GM18508 (cell line): ENCODE results near the gene GSTT2.
"Not testable (repeated sequence)": the region's sequence is repeated elsewhere in the genome, so short reads cannot be mapped to it uniquely, and the experiment has no call there.

ENCODE experiments used
- ATAC-seq: cut with Tn5 transposase; IDR thresholded peaks from one replicate; pipeline ENCODE4 v1.9.1; 2021; ENCODE audit warnings: moderate number of reproducible peaks; ENCODE audit not compliant: insufficient read depth, unreplicated experiment

GSTT2 gene

DNA sequence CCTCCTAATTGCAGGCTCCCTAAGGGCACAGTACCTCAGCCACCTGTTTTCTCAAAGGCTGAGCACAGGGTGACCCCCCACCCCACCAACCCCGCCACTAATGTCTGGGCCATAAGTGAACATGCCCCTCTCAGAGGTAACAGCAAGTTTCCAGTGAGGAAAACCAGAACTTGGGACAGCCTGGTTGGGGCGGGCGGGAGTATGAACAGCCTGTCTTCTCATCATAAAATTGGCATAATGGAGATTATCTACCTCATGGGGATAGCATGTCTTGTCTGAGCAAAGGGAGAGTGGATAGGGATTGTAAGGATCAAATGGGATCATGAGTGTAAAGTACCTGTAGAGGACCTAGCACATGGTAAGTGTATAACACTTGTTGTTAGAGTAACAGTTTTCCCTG is 8.0 kb upstream of the GSTT2 start:
- not testable (repeated sequence) for ATAC-seq

DNA sequence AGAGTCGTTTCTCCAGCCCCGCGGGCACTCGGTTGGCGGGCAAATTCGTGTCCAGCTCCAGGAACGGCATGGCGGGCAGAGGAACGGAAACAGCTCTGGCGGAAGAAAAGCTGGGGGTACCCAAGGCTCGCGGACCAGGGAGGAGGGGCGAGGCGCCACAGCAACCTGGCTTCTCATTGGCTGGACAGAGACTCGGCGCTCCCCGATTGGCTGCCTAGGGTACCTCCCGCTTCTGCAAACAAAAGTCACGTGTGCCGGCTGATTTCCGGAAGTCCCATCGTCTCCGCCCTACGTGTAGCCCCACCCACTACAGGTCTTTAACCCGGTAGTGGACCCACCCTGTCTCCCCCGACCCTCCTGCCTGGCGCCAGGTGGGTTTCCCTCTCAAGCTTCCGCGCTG is 5.6 kb upstream of the GSTT2 start, which contains the start of gene DDT:
TSS of gene DDT (minus strand) at position 97 of the 400 bp plus-strand sequence. CDS start at position 70, 27 bp downstream.
- peak; percentile 53 for ATAC-seq

DNA sequence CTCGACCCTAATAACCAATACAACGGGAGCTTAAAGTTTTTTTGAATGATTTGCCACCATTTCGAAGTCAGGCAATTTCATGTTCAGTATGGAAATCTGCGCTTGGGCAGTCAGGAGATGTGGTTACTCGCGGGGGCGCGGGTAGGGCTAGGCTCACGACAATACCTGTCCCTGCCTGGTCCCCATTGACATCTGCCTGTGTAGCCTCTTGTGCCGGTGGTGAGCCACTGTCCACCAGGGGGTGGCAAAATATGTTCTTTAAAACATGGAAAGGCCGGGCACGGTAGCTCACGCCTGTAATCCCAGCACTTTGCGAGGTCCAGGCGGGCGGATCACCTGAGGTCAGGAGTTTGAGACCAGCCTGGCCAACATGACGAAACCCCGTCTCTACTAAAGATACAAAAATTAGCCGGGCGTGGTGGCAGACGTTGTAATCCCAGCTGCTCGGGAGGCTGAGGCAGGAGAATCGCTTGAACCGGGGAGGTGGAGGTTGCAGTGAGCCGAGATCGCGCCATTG is 5.0 kb upstream of the GSTT2 start:
- ATAC-seq = not testable (repeated sequence)

DNA sequence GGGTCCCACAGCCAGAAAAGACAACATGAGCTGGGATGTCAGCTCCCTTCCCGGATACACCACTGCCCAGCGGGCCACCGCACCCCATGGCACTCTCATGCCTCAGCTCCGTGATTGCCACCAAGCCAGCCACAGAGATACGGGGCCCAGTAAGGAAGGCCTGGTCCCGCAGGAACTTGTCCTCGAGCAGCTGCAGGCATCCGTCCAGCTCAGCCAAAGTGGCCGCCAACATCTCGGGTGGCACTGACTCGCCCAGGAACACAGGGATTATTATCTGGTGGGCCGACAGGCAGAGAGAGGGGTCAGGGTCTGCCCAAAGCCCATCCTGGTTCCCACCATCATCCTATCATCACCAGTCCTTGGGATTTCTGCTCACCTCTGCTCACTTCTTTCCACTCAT is 2.6 kb upstream of the GSTT2 start:
- ATAC-seq = not testable (repeated sequence)

- ATAC-seq = not testable (repeated sequence)
These were observed 633 bp downstream of the GSTT2 start for GRCh38 chr22:23980567-23980966.

- ATAC-seq = no peak
These were observed 4.5 kb downstream of the GSTT2 start for GRCh38 chr22:23984430-23984829.

- not testable (repeated sequence) for ATAC-seq
These were observed 6.2 kb downstream of the GSTT2 start for GRCh38 chr22:23986089-23986488.

DNA sequence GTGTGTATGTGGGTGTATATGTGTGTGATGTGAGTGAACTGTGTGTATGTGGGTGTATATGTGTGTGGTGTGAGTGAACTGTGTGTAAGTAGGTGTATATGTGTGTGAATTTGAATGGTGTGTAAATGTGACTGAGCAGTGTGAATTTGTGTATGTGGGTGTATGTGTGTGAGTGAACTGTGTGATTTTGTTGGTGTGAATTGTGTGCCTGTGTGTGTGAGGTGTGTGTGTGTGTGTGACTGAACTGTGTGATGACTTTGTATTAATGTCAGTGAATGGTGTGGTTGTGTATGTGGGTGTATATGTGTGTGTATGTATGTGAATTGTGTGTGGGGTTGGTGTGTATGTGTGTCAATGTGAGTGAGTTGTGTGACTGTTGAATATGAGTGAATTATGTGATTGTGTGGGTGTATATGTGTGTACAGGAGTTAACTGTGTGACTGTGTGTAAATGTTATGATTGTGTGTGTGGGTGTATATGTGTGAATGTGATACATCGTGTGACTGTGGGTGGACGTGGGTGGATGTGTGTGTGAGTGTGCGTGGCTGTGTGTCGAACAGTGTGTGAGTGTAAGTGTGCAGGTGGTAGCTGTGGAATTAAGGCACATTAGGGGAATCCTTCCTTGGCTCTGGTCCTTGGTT is 6.7 kb downstream of the GSTT2 start:
- ATAC-seq = not testable (repeated sequence)

DNA sequence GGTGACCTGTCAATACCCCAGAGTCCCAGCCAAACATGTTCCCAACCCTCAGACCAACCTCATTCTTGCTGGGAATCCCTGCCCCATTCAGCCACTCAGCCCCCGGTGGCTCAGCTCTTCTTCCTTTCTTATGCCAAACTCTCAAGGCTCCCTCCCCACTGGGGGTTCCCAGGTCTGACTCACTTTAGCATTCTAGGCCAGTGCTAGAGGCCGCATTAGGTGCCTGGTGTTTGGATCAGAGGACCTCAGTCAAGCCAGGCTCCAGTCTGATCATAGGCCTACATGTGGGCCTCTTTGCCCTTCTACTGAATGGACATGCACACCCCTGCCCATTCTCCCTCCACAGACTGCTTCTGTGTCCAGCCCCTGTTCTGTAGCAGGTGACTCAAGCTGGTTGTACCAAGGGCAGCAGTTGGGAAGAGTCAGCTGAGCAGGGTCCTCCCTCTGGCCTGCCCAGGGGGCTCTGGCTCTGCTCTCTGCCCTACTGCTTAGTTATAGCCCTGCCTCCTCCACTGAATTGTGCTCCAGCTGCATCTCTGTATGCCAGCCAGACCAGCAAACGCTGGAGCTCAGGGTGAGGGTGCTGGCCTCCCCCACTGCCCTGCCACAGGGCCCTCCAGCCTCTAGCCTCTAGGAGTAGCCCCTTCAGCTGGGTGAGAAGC is 9.8 kb downstream of the GSTT2 start:
- not testable (repeated sequence) for ATAC-seq

DNA sequence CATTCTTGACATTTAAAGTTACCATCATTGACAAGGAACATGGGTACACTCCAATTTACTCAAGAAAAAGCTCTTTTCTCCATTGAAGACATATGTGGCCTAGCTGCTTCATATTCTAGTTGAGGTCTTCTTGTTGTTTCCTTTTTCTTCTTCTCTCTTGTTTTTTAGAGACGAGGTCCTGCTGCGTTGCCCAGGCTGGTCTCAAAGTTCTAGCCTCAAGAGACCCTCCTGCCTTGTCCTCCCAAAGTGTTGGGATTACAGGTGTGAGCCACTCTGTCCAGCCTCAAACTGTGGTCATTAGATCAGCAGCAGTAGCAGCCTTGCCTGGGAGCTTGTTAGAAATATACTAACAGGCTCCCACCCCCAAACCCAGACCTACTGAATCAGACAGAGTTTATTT is 13.1 kb downstream of the GSTT2 start:
- not testable (repeated sequence) for ATAC-seq

GRCh38 chr22:23993581-23994177 is 13.7 kb downstream of the GSTT2 start:
- ATAC-seq = not testable (repeated sequence)

GRCh38 chr22:23997092-23997491 is 17.2 kb downstream of the GSTT2 start:
- ATAC-seq = no peak

DNA sequence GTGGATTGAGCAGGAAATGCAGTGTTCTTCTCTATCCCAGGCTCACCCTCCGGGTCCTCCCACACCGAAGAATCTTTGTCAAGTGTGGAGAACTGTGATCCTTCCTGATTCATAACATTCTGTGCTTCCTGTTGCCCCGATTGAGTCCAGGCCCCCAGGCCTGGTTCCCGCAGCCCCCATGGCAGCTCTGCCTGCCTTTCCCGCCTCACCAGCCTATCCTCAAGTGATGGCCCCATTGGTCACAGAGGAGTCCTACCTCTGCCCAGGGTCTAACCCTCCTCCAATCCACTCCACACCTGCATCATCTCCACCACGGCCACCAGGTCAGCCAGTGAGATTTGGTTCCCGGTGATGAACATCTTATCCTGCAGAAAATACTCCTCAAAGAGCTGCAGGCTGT is 19.8 kb downstream of the GSTT2 start:
- ATAC-seq = not testable (repeated sequence)

GRCh38 chr22:24001314-24001713 is 21.4 kb downstream of the GSTT2 start:
- no peak for ATAC-seq

DNA sequence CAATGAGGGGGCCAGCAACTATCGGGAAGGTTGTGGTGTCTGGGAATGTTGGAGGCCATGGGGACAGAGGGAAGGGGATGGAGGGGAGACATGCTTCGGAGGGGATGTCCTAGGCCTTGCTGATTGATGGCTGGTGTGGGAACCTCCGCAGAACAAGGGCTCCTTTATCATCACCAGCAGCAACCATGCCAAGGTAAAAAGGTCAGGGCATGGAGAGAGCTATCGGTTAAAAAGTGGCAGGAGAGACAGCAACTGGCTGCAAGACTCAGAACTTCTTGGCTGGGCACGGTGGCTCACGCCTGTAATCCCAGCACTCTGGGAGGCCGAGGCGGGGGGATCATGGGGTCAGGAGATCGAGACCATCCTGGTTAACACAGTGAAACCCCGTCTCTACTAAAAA is 22.3 kb downstream of the GSTT2 start:
- no peak for ATAC-seq

DNA sequence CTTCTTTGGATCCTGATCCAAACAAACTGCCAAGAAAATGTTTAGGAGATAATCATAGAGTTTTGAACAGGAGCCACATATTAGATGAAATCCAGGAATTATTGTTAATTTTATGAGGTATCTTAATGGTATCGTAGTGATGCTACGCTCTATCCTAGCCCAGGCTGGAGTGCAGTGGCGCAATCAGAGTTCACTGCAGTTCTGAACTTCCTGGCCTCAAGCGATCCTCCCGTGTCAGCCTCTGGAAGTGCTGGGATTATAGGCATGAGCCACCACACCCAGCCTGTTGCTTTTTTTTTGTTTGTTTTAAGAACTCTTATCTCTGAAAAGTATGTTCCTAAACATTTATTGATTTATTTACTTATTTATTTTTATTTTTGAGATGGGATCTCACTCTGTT is 22.9 kb downstream of the GSTT2 start:
- no peak for ATAC-seq

DNA sequence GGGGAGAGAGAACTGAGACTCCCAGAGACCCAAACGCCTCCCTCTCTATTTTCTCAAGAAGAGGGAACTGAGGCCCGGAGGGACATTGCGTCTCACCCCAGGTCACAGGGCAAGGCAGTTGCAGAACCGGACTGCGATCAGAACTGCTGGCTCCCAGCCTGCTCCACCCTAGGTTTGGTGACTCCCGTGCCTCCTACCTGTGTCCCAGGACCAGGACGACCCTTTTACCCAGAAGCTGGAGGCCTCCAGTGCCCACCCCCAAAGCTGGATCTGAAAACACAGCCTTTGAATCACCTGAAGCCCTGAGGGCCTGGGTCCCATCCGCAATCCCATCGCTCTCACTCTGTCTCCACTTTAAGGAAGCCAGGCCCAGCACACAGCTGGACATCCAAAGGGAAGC is 24.0 kb downstream of the GSTT2 start:
- no peak for ATAC-seq

DNA sequence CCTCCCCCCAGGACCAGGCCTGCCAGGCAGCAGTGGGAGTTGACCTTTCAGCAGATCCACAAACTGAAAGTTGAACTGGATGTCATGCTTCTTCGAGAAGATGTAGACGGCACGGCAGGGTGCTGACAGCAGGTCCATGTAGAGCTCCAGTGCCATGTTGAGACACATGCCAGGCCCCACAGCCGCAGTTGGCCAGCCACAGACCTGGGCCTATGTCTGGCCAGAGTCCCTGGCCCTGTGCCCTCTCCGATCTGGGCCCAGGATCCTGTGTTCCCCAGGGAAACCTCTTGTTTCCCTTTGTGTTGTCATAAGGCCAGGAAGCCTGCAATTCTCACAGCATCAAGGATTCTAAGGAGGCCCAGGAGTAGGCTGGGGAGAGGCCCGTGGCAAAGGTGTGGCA is 25.3 kb downstream of the GSTT2 start, which contains the start of gene GSTT4:
TSS of gene GSTT4 (minus strand) at position 253 of the 400 bp plus-strand sequence. CDS start at position 156, 97 bp downstream.
- no peak for ATAC-seq

- ATAC-seq = no peak
These were observed 26.4 kb downstream of the GSTT2 start for GRCh38 chr22:24006207-24006913.

DNA sequence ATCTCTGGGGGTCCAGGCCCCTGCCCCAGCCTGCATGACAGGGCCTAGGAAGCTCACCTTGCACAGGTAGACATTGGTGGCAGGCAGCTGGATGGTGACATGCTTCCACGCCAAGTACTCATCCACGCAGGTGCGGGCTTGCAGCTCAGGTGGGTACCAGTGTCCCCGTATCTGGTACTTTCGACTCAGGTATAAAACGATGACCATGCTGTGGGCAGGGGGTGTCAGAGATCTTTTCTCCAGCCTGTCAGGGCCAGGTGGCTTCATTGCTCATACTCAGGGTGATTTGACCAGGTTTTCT is 26.9 kb downstream of the GSTT2 start:
- ATAC-seq = no peak
